Stimulated activated naive B cell treated with anti-CD40 and anti-IgM and Interleukin-4, amounts not matched to agents 10 μg/mL and 1 μg/mL and 100 μg/mL, for 72 hours (primary cell): ENCODE results near the gene AKAP11.

Experiments used
- ATAC-seq, 2 donors: fragments of 150-1000 bp; cut with Tn5 transposase; replicated peaks; 2 replicates each; pipeline ENCODE4 v1.10.0; 2021; ENCODE audit warnings: moderate library complexity in 1 of 2
- DNase-seq: peaks from one replicate; pipeline ENCODE4 v3.0.0; 2021
- H3K27ac Mint-ChIP-seq: one replicate; pipeline ENCODE4 v1.8.0; 2022; ENCODE audit warnings: mild to moderate bottlenecking, mixed read lengths
- H3K27me3 Mint-ChIP-seq, 2 donors: one replicate each; pipeline ENCODE4 v1.8.0; 2022; ENCODE audit warnings: mixed read lengths in 2 of 2
- H3K36me3 Mint-ChIP-seq, 2 donors: one replicate each; pipeline ENCODE4 v1.8.0; 2022; ENCODE audit warnings: mixed read lengths in 2 of 2, mild to moderate bottlenecking in 1 of 2
- H3K4me1 Mint-ChIP-seq, 2 donors: one replicate each; pipeline ENCODE4 v1.8.0; 2022; ENCODE audit warnings: mixed read lengths in 2 of 2, mild to moderate bottlenecking in 1 of 2
- H3K4me3 Mint-ChIP-seq, 2 donors: one replicate each; pipeline ENCODE4 v1.8.0; 2022; ENCODE audit warnings: mild to moderate bottlenecking in 2 of 2, mixed read lengths in 2 of 2, moderate library complexity in 1 of 2
- H3K9me3 Mint-ChIP-seq, 2 donors: one replicate each; pipeline ENCODE4 v1.8.0; 2022; ENCODE audit warnings: mixed read lengths in 2 of 2, mild to moderate bottlenecking in 1 of 2

Gene AKAP11

GRCh38 chr13:42361701-42362100 is 89.7 kb downstream of the AKAP11 start:
- H3K4me3 Mint-ChIP-seq, result no peak overlapping the region

GRCh38 chr13:42363941-42364612 is 92.1 kb downstream of the AKAP11 start:
- Mint-ChIP-seq H3K36me3 (no peaks in the 10 kb centered on the region), H3K4me3 (no peak overlapping the region), H3K27me3 (no peaks in the 10 kb centered on the region), H3K4me1 (peaks cover 7 to 11% of the 10 kb centered on the region in 2 donors), H3K9me3 (no peaks in the 10 kb centered on the region), H3K27ac (no peak overlapping the region)
- ATAC-seq, result no peak
- DNase-seq, result no peak

More at GRCh38 chr13:42361701-42362100, 89.7 kb downstream of the AKAP11 start:
- peaks cover 4 to 6% of the 10 kb centered on the region in 2 donors for H3K4me1 Mint-ChIP-seq
- H3K27ac Mint-ChIP-seq, result peak overlapping the region; percentile 11
- peak; percentile 25 to 39 for ATAC-seq
- H3K36me3 Mint-ChIP-seq, result no peaks in the 10 kb centered on the region
- H3K27me3 Mint-ChIP-seq, result no peaks in the 10 kb centered on the region
- no peak for DNase-seq
- no peaks in the 10 kb centered on the region for H3K9me3 Mint-ChIP-seq

DNA sequence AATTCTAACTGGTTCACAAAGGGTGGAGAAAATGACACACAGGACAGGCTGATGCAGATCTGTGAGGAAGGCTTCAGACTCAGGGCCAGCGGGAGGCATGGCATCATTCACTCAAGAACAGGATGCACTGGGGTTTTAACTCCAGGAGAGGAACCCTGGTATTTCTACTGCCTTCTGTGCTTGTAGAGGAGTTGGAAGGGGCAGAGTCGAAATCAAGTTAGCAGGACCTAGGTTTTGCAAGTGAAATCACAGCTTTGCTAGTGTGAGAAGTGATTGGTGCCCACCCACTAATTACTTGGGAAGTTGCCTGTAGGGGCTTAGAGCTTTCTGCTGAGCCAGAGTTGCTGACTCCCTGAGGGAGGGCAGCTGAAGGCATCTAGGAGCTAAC is 92.7 kb downstream of the AKAP11 start:
- Mint-ChIP-seq H3K36me3 (no peaks in the 10 kb centered on the region), H3K27ac (no peak overlapping the region), H3K4me3 (no peak overlapping the region), H3K4me1 (peaks cover 9 to 15% of the 10 kb centered on the region in 2 donors), H3K27me3 (no peaks in the 10 kb centered on the region), H3K9me3 (no peaks in the 10 kb centered on the region)
- DNase-seq, result no peak
- no peak for ATAC-seq

DNA sequence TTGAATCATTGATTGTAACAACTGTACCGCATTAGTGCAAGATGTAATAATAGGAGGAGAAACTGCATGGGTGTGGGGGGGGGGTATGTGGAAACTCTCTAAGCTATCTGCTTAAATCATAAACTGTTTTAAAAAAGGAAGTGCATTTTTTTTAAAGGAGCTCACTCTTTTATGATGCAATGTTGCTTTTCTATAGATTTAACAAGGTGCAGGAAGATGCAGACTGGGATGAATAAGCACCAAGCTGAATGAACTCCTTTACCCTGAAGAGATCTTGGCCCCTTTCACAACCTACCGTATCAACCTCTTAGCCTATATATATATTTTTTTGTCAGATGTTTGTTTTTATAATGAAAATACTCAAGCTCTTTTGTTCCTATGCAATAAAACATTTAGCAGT is 95.9 kb downstream of the AKAP11 start:
- no peak for DNase-seq
- Mint-ChIP-seq H3K9me3 (peaks cover 2 to 4% of the 10 kb centered on the region in 2 donors), H3K27me3 (no peaks in the 10 kb centered on the region), H3K27ac (no peak overlapping the region), H3K4me3 (no peak overlapping the region), H3K36me3 (no peaks in the 10 kb centered on the region), H3K4me1 (peaks cover 9 to 15% of the 10 kb centered on the region in 2 donors)
- ATAC-seq, result no peak

DNA sequence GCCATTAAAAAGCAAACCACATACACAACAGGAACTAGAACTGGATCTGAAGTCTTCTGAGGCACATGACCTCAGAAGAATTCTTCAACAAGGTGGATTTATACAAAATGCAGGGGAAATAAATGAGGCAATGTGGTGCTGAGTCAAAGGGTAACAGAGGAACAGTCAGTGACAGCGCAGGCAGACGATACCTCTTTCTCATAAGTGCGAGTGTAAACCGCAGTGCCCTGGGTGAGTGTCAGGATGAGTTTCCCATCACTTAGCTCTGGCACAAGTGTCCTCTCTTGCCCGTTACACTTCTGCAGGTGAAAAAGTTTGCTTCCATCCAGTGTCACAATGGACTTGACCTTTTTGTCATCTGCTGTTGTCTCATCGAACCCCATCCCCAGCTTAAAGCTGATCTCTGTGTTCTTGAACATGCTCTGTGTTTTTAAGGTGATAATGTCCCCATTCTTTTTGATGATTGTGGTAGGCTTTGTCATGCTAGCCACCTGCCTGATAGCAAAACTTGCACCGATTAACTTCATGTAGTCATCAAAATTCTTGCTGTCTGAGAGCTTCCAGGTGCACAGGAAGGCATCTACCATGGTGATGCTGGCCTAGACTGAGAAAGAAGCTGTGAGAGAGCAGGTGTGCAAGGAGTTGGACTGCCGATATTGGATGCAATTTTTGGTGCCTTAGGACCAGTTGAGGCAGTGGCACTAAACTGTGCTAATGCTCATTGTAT is 97.3 kb downstream of the AKAP11 start:
- Mint-ChIP-seq H3K4me3 (no peak overlapping the region), H3K4me1 (peaks cover 9 to 15% of the 10 kb centered on the region in 2 donors), H3K27ac (peak overlapping the region; percentile 33), H3K9me3 (peaks cover 2 to 4% of the 10 kb centered on the region in 2 donors), H3K27me3 (no peaks in the 10 kb centered on the region), H3K36me3 (no peaks in the 10 kb centered on the region)
- DNase-seq (no peak), ATAC-seq (peak; percentile 21 to 43)

DNA sequence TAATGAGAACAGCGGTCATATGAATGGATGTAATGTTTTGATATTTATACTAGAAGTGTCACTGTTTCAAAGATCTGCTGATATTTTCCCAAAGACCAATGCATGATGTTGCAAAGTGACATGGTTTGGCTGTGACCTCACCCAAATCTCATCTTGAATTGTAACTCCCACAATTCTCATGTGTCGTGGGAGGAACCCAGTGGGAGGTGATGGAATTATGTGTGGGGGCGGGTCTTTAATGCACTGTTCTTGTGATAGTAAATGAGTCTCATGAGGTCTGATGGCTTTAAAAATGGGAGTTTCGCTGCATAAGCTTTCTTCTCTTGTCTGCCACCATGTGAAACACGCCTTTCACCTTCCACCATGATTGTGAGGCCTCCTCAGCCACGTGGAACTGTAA is 98.3 kb downstream of the AKAP11 start:
- H3K4me1 Mint-ChIP-seq, result peaks cover 6 to 15% of the 10 kb centered on the region in 2 donors
- H3K27me3 Mint-ChIP-seq, result no peaks in the 10 kb centered on the region
- no peaks in the 10 kb centered on the region for H3K36me3 Mint-ChIP-seq
- peaks cover 2 to 4% of the 10 kb centered on the region in 2 donors for H3K9me3 Mint-ChIP-seq
- no peak overlapping the region for H3K4me3 Mint-ChIP-seq
- no peak overlapping the region for H3K27ac Mint-ChIP-seq
- ATAC-seq (no peak), DNase-seq (no peak)
